22Rv1 (cell line): ENCODE data around the gene NECTIN2.
A peak's percentile ranks its signal among the peaks of the same experiment; 100 is the strongest.

Experiments used
- H3K27ac ChIP-seq: fragments of 450-650 bp; 2 replicates; pipeline ENCODE4 v1.5.1; 2017
- ZFX ChIP-seq: fragments of 450-650 bp; IDR thresholded peaks from 2 replicates; pipeline ENCODE4 v1.6.1; 2017; ENCODE audit warnings: antibody characterized with exemption, borderline replicate concordance
- TF ChIP-seq, protein P1 (sequence below): fragments of 450-650 bp; IDR thresholded peaks from 2 replicates; pipeline ENCODE4 v1.5.1; 2017; ENCODE audit warnings: mild to moderate bottlenecking

Gene NECTIN2

DNA sequence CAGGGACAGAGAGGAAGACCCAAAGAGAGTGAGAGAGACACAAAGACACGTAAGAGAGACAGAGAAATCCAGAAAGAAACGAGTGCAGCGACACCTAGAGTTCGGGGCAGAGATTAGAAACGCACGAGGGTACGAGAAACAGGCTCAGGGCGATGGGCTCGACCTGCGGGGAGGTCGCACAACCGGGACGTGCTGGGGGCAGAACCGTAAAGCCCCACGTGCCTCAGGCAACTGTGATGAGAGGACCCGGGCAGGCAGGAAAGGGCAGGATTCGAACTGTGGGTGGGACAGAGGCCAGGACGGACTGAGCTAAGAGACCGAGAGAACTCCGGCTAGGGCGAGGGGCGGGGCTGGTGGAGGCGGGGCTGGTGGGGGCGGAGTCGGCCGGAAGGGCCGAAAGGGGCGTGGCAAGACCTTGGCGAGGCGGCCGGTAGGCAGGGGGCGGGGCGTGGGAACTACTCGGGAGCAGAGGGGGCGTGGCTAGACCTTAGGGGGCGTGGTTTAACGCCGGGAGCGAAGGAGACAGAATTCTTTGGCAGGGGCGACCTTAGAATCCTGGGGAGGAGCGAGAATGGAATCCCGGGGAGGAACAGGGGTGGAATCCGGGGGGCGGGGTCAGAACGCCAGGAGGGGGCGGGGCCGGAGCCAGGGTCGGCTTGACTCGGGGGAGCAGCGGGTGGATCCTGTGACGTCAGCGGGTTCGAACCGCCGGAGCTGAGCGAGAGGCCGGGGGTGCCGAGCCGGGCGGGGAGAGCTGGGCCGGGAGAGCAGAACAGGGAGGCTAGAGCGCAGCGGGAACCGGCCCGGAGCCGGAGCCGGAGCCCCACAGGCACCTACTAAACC, at the start of gene NECTIN2:
TSS of gene NECTIN2 (plus strand) at position 686 of the 843 bp plus-strand sequence. CDS start 229 bp downstream, outside the sequence.
- no peak for TF ChIP-seq ZFX
- TF ChIP-seq, protein P1, sequence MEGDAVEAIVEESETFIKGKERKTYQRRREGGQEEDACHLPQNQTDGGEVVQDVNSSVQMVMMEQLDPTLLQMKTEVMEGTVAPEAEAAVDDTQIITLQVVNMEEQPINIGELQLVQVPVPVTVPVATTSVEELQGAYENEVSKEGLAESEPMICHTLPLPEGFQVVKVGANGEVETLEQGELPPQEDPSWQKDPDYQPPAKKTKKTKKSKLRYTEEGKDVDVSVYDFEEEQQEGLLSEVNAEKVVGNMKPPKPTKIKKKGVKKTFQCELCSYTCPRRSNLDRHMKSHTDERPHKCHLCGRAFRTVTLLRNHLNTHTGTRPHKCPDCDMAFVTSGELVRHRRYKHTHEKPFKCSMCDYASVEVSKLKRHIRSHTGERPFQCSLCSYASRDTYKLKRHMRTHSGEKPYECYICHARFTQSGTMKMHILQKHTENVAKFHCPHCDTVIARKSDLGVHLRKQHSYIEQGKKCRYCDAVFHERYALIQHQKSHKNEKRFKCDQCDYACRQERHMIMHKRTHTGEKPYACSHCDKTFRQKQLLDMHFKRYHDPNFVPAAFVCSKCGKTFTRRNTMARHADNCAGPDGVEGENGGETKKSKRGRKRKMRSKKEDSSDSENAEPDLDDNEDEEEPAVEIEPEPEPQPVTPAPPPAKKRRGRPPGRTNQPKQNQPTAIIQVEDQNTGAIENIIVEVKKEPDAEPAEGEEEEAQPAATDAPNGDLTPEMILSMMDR, result peak; percentile 70
- peak within 1 kb of the TSS; percentile 88 for H3K27ac ChIP-seq

DNA sequence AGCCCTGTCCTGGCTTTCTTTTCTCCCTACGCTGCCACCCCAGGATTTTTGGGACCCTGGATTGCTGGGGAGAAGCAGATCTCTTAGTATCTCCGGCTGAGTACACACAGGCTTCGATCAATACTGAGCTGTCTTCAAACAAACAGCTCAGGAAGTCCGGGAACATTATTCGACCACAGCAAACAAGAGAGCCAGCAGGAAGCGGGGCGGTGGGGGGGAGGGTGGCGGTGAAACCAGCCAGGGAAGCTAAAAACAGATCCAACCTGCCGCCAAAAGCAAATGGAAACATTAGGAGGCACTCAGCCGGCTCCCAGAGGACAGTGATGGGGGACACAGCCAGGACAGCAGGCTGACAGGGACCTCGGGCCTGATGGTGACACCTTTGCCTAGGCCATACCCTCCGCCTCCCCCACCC, 49.4 kb upstream of the NECTIN2 start:
- peak overlapping the region; percentile 81 for H3K27ac ChIP-seq
- no peak for TF ChIP-seq ZFX
- TF ChIP-seq, protein P1, result no peak

DNA sequence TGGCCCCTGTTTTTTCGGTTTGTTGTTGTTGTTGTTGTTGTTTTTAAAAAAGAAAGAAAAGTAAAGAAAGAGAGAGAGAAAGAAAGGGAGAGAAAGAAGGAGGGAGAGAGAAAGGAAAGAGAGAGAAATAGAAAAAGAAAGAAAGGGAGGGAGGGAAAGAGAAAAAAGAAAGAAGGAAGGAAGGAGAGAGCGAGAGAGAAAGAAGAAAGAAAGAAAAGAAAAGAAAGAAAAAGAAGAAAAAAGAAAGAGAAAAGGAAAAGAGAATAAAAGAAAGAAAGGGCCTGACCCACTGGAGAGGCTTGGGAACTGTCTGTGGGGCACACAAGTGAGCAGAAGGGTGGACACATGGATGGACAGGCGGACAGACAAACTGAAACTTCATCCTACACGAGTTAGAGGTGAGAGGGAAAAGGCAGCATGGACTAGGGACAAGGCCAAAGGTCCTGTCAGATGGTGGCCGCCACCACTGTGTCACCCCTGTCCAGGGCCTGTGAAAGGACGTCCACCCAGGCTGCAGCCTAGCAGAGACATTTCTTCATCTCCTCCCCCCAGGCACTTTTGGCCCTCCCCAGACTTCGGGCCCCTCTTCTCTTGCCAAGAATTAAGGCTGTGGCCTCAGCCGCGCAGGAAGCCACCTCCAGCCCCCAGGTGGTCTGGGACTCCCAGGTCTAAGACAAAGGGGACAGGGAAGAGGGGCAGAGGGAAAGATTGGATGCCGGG, 46.3 kb upstream of the NECTIN2 start:
- TF ChIP-seq, protein P1, result no peak
- no peak for TF ChIP-seq ZFX
- peak overlapping the region; percentile 81; the same call in 1 of the 2 replicates for H3K27ac ChIP-seq

DNA sequence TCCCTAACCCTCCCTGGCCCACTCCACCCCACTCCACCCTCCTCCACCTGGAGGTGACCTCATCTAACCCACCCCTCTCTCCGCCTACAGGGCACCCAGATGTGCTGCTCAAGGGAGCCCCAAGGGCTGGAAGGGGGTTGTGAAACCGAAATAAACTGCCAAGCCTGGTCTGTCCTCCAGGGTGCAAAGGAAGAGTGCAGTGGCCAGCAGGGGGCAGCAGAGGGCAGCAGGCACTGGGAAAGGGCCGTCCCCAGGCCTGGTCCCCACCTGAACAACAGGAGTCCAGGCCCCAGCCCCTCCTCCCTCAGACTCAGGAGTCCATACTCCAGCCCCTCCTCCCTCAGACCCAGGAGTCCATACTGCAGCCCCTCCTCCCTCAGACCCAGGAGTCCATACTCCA, 45.6 kb upstream of the NECTIN2 start:
- TF ChIP-seq, protein P1, result peak; percentile 82
- no peak for TF ChIP-seq ZFX
- H3K27ac ChIP-seq, result no peak overlapping the region

DNA sequence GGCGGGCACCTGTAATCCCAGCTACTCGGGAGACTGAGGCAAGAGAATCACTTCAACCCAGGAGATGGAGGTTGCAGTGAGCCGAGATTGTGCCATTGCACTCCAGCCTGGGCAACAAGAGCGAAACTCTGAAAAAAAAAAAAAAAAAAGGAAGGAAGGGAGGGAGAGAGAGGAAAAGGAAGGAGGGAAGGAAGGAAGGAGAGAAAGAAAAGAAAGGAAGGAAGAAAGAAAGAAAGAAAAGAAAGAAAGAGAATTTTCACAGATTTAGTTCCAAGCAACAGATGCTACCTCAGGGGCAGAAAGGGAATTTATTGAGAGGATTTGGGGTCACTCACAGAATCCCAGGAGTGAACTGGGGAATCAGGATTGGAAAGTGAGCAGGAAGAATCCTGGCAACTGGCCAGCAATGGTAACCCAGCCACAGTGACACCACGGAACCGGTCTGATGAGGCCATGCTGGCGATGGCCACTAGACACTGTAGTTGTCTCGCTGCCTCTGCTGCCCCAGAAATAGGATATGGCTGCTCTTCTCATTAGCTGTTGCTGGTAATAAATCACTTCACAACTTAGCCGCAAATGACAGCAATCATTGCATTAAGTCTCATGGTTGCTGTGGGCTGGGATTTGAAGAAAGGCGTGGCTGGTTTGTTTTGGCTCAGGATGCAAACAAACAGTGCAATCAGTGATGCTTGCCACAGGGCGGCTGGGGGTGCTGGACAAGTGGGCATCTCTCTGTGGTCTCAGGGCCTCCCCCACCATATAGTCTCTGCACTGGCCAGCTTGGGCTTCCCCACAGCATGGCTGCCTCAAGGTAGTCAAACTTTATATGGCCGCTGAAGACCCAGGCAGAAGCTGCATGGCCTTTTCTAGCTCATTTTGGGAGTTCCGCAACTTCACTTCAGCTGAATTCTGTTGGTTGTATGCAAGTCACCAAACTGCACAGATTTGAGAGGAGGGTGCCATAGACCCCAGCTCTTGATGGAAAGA, 42.4 kb upstream of the NECTIN2 start:
- H3K27ac ChIP-seq, result peak overlapping the region; percentile 55
- TF ChIP-seq ZFX, result no peak
- TF ChIP-seq, protein P1, result no peak

DNA sequence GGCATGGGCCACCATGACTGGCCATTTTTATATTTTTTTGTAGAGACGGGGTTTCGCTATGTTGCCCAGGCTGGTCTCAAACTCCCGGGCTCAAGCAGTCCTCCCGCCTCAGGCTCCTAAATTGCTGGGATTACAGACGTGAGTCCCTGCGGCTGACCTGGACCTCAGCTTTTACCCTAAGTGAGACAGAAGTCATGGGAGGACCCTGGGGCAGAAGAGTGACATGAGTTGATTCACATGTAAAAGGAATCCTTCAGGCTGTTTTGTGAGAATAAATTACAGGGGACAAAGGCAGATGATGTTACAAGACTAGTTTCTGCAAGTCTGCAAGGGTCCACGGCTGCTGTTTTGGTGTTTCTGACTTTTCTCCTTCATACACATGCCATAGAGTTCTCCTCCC, 39.8 kb upstream of the NECTIN2 start:
- peak overlapping the region; percentile 83 for H3K27ac ChIP-seq
- no peak for TF ChIP-seq ZFX
- TF ChIP-seq, protein P1, result no peak
